CD4-positive, alpha-beta T cell treated with Interleukin-17A for 1 hour (primary cell): Measurements from ENCODE around the gene NFE2L1.
"Not testable (repeated sequence)": the region's sequence is repeated elsewhere in the genome, so short reads cannot be mapped to it uniquely, and the experiment has no call there.

Source experiments
- DNase-seq: peaks from one replicate; pipeline ENCODE4 v3.0.0-alpha.2; 2020

NFE2L1 gene

DNA sequence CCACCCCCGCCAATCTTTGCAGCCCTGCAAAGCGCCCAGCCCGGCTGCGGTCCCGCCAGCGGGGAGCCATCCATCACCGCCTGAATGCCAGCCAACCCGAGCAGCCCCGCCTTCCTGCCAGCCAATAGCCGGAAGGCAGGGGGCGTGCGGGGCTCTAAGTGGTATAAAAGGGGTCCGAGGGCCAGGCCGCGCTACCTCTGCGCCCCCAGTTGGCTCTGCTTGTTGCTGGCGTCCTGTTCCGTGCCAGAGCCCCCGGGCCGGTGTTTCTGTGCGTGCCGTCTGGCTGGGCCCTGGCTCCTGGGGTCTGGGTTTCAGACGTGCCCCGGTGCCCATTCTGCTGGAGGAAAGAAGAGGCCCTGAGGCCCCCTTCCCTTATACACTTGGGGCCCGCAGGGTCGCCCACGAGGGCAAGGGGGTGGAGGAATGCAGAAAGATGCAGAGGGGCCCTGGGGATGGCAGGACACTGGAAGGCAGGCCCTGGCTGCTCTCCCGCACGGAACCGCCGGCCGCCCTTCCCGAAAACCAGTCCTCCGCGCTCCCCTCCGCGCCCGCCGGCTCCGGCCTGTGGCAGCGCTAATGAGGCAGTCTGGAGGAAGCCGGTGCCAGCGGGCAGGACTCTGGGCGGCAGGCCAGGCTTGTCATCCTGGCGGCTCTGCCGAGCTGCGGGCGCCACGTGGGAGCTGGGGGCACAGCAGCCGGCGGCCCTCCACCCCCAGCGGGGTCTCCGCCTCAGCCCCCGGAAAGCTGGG lies 24.6 kb upstream of the NFE2L1 start:
- peak; percentile 45 for DNase-seq

DNA sequence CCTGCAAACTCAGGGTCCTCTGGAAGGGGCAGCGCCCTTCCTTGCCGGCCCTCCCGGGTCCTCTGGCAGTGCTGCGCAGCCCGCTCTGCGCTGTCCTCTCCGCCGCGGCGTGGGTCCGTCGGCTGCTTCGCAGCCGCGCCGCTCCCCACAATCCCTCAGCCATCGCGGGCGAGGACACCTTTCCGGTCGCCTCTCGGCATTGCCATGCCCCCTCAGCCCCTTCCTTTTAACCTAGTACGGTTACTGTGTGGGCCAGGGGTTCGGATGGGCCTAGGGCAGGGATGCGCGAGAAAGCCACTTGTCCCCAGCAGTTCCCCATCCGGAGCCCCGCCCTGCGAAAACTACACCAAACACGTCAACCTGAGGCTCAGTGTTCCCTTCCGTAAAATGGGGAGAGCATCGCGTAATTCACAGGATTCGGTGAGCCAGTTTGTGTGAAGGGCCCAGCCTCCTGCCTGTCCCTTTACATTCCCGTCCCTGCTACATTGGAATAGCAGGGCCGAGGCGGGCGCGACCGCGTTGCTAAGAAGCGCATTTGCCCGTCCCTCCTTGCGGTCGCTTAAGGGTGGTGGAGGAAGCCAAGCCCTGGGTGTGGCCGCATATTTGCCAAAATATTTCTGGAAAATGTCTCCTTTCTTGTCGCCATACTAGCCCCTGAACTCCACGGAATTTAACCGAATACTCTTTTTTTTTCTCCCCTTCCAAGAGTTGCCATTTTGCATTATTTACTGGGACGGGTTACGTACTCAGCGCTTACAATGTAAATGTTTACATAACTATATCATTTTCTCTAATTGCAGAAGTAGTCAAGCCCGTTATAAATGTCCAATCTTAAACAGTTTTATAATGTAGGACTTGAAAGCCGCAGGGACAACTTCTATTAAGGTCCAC lies 23.8 kb upstream of the NFE2L1 start:
- DNase-seq, result peak; percentile 58

DNA sequence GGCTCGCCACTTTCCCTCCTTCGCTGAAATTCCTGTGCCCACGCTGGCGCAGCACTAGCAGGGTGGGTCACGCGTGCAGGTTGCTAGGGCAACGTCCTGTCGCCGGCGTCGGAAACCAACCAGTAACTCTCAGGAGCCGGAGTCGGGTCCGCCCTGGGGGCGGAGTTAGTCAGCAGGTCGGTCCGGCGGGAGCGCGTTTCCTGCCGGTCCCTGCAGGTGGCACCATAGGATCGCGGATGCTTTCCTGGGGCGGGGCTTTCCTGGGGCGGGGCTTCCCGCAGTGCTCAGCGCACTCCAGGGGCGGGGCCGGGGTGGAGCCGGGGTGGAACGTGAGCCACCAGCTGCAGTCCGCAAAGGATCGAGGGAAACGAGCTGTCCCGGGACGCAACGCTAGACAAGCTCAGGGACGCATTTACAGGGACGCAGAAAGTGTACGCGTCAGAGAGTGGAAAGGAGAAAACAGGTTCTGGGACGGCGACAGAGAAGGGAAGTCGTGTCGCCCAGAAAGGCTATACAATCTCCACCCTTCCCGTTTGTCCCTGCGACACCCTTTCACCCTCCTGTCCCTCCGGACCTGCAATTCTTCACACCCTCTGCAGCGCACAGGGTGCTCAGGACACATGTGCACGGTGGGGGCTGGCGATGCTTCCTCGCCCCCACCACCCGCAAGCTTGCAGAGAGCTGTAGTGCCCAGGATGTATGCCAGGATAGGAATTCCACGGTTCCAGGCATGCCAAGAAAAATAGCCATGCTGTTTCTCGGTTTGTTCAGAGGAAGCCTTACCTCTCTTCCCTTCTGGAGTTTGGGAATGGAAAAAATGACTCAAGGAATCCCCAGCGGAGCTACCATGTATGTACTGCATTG lies 22.9 kb upstream of the NFE2L1 start:
- peak; percentile 97 for DNase-seq

DNA sequence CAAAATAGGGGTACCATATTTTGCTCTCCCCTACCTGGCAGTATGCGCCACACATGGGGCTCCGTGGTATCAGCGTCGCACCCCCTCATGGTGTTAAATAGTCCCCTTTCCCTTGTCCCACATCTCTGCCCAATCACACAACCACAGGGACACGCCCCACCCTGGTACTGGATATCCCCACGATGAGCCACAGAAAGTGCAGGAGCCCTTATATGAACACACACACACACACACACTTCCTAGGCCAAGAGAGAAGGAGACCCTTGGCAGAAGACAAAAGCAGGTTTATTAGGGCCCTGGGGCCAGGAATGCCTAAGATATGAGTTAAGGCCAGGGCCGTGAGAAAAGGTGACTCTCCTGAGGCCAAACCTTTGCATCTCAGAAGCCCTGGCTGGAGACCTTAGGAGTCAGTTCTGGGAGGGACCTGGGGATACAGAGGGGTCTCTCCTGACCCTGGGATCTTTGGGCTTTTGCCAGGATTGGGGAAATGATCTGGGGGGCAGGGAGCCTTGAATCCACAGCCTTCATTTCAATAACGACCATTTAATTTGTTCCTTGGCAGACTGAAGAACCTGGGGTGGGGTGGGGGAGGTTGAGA lies 22.2 kb upstream of the NFE2L1 start:
- no peak for DNase-seq

DNA sequence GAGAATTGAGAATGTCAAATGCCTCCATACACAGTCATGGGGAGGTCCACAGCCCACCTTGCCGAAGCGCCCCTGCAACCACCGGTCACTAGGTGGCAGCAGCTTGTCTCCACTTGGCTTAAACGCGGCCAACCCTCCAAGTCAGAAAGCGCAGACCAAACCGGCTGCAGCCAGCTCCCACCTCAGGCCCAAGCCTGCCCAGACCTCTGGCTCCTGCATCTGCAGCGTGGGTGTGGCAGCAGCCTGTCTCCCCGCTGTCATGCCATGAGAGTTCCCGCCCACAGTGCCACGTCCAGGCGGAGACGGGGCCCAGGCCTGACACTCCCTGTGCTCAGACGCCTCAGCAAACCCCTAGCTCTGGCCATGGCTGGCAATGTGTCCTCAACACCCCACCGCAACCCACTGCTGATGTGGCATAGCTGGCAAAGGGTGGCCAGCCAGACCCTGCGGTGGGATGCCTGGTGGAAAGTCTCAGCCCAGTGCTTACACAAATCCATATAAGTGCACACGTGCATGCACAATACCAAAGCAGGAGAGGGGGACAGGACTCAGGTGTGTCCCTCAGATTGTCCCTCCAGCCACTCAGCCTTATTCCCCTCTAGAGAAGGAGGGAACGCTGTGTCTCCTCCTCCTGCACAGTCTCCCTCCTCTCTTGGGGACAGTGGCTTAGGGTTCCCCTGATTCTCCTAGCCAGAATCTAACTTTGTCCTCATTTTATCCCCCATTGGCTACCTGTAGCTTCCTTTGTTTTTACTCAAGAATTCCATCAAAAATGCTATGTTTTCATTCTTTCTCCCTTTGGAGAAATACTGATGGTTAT lies 21.4 kb upstream of the NFE2L1 start:
- DNase-seq, result peak; percentile 77

DNA sequence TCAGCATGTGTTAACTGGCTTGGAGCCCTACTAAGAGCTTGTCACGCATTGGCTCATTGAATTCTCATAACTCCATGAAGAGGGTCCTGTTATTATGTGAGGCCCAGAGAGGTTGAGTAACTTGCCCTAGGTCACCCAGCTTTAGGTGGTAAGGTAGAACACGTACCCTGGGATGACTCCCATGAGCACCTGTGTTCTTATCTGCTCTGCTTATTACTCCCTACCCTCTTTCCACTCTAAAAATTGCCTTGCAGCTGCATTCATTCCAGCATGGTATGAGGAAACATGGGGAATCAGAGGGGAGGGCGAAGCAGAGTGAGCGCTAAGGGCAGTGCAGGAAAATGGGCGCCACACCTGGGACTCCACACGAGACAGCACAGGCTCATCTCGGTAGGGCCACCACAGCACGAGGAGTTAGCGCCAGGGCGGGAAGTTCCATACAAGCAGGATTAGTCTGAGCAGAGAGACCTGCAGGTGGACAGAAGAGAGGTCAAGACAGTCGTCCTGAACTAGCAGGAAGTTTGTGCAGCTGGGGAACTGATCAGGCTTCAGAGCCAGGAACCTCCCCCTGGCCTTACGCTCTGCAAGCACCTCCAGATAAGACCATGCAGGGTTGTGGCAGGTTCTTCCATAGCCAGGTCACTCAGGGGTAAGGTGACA lies 20.7 kb upstream of the NFE2L1 start:
- DNase-seq, result no peak

DNA sequence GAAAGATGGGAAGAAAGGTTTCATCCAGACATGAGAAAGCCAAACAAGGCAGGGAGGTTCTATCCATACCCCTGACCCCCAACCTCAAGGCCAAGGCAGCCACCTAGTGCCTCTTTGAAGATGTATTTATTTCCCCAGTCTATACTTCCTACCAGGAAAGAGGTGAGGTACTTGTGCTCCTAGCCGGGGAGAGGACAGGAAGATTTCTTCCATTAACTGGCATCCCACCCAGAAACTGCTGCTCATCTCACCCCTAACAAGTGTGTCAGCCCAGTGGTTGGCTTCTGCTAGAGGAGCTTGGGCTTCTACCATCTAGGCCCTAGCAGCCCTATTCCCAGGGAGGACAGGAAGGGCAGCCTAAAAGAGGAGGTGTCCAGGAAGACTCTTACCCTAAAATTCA lies 19.4 kb upstream of the NFE2L1 start:
- DNase-seq, result no peak

DNA sequence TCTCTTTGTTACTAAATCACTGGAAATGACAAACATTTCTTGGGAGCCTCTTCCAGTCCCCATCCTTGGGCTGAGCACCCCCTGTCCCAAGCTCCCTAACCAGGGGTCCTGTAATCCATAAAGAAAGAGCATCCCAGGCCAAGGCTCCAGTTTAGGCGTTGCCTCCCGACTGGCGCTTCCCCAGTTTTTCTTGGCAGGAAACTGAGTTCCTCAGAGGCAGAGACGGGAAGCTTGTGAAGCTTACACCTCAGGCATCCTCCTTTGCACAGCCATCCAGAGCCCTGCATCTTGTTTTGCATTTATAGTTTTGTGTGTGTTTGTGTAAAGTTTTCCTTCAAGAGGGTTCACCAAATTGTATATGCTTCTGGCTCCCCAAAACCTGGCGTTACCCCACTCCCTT lies 17.6 kb upstream of the NFE2L1 start:
- no peak for DNase-seq

DNA sequence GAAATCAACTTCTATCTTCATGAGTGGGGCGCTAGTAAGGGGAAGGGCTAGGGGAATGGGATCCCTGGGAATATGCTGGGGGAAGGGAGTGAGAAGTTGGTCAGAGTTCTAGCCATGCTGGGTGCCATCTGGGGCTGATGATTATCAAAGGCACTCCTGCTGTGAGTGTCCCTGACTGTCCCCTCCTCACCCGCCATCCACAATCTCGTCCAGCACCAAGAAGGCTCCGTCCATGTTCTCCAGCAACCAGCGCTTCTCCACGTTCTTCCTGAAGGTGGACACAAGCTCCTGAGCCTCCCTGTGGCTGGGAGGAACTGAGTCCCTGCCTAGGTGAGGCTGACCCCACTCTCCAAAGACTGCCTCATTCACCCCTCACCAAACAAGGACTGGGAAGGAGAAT lies 16.2 kb upstream of the NFE2L1 start:
- no peak for DNase-seq

DNA sequence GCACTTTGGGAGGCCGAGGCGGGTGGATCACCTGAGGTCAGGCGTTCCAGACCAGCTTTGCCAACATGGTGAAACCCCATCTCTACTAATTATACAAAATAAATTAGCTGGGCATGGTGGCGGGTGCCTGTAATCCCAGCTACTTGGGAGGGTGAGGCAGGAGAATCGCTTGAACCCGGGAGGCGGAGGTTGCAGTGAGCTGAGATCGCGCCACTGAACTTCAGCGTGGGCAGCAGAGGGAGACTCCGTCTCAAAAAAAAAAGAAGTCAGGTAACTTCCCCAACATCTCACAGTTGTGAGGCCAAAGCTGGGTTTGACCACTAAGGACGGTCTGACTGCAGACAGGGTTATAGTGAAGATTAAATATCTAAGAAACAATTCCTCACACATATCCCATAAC lies 13.4 kb upstream of the NFE2L1 start:
- DNase-seq, result not testable (repeated sequence)

DNA sequence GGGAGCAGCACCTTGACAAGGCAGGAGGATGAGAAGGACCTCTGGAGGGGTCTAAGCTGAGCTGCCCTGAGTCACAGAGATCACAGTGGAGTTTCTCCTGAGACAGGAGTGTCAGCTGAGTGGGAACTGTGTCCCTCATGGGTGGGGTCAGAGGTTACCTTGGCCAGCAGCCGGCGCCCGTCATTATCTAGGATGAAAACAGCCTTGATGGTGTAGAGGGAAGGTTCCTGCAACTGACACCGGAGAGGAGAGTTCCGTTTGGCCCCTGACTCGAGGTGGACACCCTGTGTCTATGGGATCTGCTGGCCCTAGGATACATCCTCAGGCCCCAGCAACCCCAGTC lies 11.5 kb upstream of the NFE2L1 start:
- no peak for DNase-seq

DNA sequence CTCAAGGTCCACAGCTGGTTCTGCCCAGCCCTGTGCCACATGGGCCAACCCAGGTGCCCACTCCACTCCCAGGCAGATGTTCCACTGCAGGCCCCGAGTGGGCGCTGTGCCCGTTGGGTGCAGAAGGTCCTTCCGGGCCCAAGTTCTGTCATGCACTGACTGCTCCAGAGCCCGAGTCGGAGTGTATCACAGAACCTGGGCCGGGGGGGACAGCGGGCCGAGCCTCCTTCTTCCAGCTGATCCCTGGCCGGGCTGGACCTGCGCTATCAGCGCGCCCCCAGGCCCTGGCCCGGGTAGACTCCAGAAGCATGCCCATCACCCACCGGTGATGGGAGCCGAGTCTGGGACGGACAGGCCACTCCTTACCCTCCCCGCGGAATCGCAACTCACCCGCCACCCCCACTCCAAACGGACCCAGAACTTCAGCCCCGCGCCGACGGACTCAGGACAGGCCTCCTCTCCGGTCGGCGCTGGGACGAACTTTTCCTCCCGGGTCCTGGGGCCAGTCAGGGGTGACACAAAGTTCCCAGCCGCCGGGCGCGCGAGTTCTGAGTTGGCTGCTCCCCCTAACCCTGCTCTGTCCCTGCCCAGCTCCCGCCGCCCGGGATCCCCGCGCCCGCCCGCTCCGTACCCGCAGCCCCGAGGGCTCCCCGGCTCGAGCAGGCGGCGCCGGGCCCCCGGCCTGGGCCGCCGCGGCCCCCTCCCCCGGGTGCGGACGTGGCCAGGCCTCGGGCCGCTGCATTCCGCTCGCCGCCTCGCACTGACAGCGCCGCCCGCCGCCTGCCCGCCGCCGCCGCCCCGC lies 10.9 kb upstream of the NFE2L1 start, which contains the start of gene COPZ2:
Gene COPZ2, minus strand, starts transcription at position 762 of the 802 bp plus-strand sequence. Its CDS starts 20 bp downstream, at position 742.
- peak; percentile 71 for DNase-seq

DNA sequence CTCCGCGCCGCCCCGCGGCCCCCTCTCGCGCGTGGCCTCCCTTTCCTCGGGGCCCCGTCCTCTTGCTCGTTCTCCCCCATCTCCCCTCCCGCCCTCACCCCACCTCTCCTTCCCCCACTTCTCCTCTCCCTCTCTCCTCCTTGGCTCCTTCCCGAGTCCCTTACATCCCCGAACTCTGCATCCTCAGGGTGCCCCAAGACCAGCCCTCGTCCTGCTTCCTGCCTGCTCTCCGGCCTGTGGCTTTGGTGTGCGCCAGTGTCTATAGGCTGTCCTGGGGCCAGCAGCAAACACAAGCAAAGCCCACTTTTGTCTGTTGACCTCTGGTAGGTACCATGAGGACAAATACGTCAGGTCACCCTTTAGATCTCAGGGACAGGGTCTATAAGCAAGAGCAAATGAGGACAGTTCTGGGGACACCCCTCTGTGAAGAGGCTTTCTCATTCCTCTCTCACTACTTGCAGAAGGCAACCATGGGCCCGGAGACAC lies 10.3 kb upstream of the NFE2L1 start:
- DNase-seq, result no peak

DNA sequence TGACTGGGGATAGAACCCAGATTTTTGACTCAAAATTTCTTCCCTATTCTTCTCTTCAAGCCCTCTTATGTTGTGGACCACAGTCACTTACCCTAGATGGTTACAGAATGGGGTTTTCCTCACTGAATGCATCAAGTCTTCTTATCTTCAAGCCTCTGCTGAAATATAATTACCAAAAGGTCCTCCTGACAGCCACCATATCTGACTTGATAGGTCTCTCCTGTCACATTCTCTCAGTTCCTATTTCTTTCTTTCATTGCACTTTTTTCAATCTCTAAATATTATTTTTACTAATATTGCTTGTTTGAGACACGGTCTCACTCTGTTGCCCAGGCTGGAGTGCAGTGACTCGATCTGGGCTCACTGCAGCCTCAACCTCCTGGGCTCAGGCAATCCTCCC lies 9.5 kb upstream of the NFE2L1 start:
- DNase-seq, result no peak

DNA sequence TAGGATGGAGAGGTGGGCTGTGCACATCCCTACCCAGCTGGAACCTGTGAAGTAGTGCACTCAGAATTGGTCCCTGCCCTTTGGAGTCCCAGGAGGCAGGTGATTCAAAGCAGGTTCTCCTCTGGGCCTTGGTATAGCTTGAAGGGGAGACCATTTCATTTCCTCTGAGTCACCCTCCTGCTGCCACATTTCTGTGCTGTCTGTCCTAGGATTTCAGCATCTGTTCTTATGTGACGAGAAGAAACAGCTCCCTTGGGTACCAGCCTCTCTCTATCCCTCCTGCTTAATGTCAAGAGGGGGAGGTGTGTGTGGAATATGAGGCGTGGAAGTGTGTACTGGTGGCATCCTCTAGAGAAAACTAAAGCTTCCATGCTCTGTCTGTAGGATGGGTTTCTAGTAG lies 5.0 kb upstream of the NFE2L1 start:
- DNase-seq, result no peak

DNA sequence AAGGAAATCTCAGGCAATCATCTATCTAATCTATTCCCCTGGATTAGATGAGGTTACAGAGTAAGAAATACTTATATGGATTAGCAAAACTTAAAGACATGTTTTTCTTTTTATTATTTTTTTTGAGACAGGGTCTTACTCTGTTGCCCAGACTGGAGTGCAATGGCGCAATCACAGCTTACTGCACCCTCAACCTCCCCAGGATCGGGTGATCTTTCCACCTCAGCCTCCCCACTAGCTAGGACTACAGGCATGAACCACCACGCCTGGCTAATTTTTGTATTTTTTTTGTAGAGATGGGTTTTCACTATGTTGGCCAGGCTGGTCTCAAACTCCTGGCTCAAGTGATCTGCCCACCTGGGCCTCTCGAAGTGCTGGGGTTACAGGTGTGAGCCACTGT lies 3.3 kb upstream of the NFE2L1 start:
- DNase-seq, result no peak

DNA sequence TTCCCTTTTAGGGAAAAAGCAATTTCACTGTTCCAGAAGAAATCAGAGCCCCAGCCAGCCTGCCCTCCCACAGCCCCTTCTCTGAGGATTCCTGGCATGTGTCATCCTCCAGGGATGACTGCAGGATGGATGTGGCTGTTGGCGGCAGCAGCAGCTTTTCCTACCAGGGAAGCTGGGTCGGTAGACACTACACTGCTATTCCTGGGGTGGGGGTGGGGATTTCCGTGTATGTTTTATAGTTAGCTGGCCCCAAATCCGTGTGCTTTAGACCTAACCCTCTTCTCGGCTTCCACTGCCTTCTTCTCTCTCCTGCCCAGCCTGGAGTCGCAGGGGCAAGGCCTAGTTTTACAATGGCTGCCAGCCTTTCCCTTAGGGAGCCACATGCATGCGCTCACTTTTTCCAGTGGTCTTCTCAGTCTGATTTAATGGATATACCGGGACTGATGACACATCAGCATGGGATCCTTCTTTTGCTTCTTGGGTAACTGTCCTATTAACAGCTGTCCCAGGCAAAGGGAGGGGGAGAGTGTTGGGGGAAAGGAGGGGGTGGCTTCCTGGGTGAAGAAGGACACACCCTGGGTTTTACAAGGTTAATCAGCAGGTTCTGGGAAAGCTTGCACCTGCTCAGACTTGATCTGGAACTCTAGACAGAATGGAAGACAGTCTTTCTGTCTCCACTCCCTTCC lies 2.7 kb upstream of the NFE2L1 start:
- no peak for DNase-seq

DNA sequence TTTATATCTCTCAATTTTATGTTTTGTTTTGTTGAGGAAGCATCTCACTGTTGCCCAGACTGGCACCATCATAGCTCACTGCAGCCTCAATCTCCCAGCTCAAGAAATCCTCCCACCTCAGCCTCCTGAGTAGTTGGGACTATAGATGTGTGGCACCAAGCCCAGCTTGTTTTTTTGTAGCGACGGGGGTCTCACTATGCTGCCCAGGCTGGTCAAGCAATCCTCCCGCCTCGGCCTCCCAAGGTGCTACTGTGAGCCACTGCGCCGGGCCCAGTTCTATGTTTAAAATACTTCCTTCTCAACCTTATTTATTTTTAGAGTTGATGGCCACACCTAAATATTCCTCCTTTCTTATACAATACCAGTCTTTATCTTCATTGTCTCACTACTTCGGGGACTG lies 1.9 kb upstream of the NFE2L1 start:
- DNase-seq, result no peak

DNA sequence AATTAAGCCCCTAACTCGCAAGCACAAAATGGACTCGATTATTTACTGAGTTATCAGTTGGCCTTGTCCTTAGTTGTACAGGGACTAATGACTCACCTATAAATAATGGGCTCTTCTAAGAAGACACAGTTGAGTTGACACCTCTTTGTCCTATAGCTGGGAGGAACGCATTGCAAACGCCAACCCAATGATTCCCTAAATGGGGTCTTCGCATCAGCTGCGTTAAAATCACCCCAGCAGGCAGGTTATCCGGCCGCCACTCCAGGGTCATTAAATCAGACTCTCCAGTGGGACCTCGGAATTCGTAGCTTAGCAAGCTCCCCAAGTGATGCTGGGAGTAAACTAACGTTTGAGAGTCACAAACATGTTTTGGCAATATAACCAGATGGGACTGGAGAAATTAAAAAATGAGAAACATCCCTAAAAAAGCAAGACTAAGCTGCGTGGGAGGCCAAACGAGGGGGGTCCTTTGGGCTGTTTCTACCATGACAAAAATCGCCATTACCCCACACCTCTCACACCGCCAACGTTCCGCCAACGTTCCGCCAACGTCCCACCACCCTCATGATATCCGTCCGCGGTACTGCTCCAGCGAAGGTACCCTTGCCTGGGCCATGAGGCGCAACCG lies 932 bp upstream of the NFE2L1 start:
- DNase-seq, result no peak
